Measurements from ENCODE around the gene SHOX.
"Not testable (repeated sequence)": the region's sequence is repeated elsewhere in the genome, so short reads cannot be mapped to it uniquely, and the experiment has no call there.

The SHOX gene

DNA sequence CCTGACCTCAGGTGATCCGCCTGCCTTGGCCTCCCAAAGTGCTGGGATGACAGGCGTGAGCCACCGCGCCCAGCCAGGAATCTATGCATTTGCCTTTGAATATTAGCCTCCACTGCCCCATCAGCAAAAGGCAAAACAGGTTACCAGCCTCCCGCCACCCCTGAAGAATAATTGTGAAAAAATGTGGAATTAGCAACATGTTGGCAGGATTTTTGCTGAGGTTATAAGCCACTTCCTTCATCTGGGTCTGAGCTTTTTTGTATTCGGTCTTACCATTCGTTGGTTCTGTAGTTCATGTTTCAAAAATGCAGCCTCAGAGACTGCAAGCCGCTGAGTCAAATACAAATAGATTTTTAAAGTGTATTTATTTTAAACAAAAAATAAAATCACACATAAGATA lies 44.2 kb upstream of the SHOX start:
- no peak overlapping the region for H3K23ac ChIP-seq (ENCODE audit: low read length)
- no peak overlapping the region for H3K4me3 ChIP-seq (ENCODE audit: low read length)
- no CpG with 5 or more reads among the region's 8 CpGs for WGBS (ENCODE audit: extremely low coverage, insufficient coverage, low lambda C conversion rate)
- no peak overlapping the region for H3K56ac ChIP-seq (ENCODE audit: low read length)
- H2AK5ac ChIP-seq (ENCODE audit: low read length) = no peak overlapping the region
- no peaks in the 10 kb centered on the region for H3K4me1 ChIP-seq (ENCODE audit: control insufficient read depth, low read depth, low read length)
- no peak for DNase-seq
- H3K27ac ChIP-seq (ENCODE audit: low read depth, low read length) = no peak overlapping the region
- no peak overlapping the region for H2BK120ac ChIP-seq (ENCODE audit: low read depth, low read length)
- H3K4me2 ChIP-seq (ENCODE audit: low read length) = no peak overlapping the region
- H3K9ac ChIP-seq (ENCODE audit: low read length) = no peak overlapping the region
- H3K27me3 ChIP-seq (ENCODE audit: insufficient read depth, low read length, poor library complexity) = no peaks in the 10 kb centered on the region
- H3K79me1 ChIP-seq (ENCODE audit: low read length) = no peaks in the 10 kb centered on the region
- H2BK15ac ChIP-seq (replicated peaks; ENCODE audit: low read depth) = no peak overlapping the region
- H4K5ac ChIP-seq (ENCODE audit: low read length) = no peak overlapping the region
- no peak overlapping the region for H4K8ac ChIP-seq (ENCODE audit: low read depth, low read length)
- no peak overlapping the region for H3K18ac ChIP-seq (ENCODE audit: low read length)
- no peak overlapping the region for H3K4ac ChIP-seq (ENCODE audit: low read depth, low read length)
- H3K79me2 ChIP-seq (ENCODE audit: control insufficient read depth, insufficient read depth, low read length) = no peaks in the 10 kb centered on the region
- H3K36me3 ChIP-seq (ENCODE audit: control insufficient read depth, insufficient read depth, low read length) = no peaks in the 10 kb centered on the region
- no peak overlapping the region for H2BK5ac ChIP-seq (ENCODE audit: low read length)

DNA sequence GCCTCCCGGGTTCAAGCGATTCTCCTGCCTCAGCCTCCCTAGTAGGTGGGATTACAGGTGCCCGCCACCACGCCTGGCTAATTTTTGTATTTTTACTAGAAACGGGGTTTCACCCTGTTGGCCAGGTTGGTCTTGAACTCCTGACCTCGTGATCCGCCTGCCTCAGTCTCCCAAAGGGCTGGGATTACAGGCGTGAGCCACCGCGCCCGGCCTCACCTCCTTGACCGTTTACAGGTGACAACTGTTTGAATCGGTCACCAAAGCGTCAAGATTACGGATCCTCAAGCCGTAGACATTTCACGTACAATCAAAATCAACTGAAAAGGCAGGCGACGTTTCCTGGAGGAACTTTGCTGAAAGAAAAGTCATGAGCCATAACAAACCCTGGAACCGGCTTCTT lies 41.3 kb upstream of the SHOX start:
- not testable (repeated sequence) for DNase-seq

DNA sequence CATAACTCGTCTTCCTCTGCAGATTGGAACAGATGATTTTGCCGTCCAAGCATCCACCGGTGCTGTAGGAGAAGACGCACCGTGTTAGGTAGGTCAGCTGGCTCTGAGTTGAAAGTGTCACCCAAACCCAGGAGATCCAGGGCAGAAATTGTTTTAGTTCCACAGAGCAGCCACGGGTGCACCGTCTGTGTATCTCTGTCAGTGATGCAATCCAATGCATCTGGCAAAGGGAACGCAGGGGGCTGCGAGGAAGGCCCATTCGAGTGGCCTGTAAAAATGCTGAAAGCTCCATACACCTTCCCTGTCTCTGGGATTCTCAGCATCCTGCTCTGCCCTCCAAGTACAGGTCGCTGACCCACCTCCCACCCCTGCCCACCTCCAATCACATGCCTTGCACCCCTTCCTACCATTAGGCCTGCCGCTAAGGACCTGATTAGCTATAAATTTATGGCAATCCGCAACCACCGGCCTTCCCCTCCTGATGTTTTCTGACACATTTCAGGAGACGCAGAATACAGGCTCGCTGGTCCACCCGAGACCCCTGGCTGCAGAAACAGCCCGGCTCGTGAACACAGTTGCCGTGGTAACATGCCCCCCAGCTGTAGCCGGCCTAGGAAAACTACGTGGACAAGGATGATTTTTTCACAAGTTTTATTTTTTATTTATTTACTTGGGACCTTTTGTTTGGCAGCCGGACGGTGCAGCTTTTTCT lies 39.7 kb upstream of the SHOX start:
- Histone ChIP-seq H4K8ac (ENCODE audit: low read depth, low read length) (no peak overlapping the region), H3K4me3 (ENCODE audit: low read length) (no peak overlapping the region), H3K79me1 (ENCODE audit: low read length) (no peaks in the 10 kb centered on the region), H3K4ac (ENCODE audit: low read depth, low read length) (no peak overlapping the region), H3K27me3 (ENCODE audit: insufficient read depth, low read length, poor library complexity) (no peaks in the 10 kb centered on the region), H3K36me3 (ENCODE audit: control insufficient read depth, insufficient read depth, low read length) (no peaks in the 10 kb centered on the region), H2BK15ac (replicated peaks; ENCODE audit: low read depth) (no peak overlapping the region), H3K27ac (ENCODE audit: low read depth, low read length) (no peak overlapping the region), H2BK5ac (ENCODE audit: low read length) (no peak overlapping the region), H4K5ac (ENCODE audit: low read length) (no peak overlapping the region), H3K56ac (ENCODE audit: low read length) (no peak overlapping the region), H2BK120ac (ENCODE audit: low read depth, low read length) (no peak overlapping the region), H3K4me2 (ENCODE audit: low read length) (no peak overlapping the region), H3K9ac (ENCODE audit: low read length) (no peak overlapping the region), H3K23ac (ENCODE audit: low read length) (no peak overlapping the region), H2AK5ac (ENCODE audit: low read length) (no peak overlapping the region), H3K18ac (ENCODE audit: low read length) (no peak overlapping the region), H3K79me2 (ENCODE audit: control insufficient read depth, insufficient read depth, low read length) (no peaks in the 10 kb centered on the region), H3K4me1 (ENCODE audit: control insufficient read depth, low read depth, low read length) (no peaks in the 10 kb centered on the region)
- no peak for DNase-seq
- WGBS (ENCODE audit: extremely low coverage, insufficient coverage, low lambda C conversion rate) = no CpG with 5 or more reads among the region's 24 CpGs

More for the DNA sequence above, 41.3 kb upstream of the SHOX start:
- not testable (repeated sequence) for H2BK15ac ChIP-seq (replicated peaks; ENCODE audit: low read depth); H3K4me1 ChIP-seq (ENCODE audit: control insufficient read depth, low read depth, low read length); H4K5ac ChIP-seq (ENCODE audit: low read length); H3K36me3 ChIP-seq (ENCODE audit: control insufficient read depth, insufficient read depth, low read length); H3K4me3 ChIP-seq (ENCODE audit: low read length); H3K9ac ChIP-seq (ENCODE audit: low read length); H3K27ac ChIP-seq (ENCODE audit: low read depth, low read length); H3K23ac ChIP-seq (ENCODE audit: low read length); H3K79me1 ChIP-seq (ENCODE audit: low read length); H3K27me3 ChIP-seq (ENCODE audit: insufficient read depth, low read length, poor library complexity); H3K56ac ChIP-seq (ENCODE audit: low read length); H3K18ac ChIP-seq (ENCODE audit: low read length); H2BK120ac ChIP-seq (ENCODE audit: low read depth, low read length); H2AK5ac ChIP-seq (ENCODE audit: low read length); H2BK5ac ChIP-seq (ENCODE audit: low read length); H4K8ac ChIP-seq (ENCODE audit: low read depth, low read length); H3K79me2 ChIP-seq (ENCODE audit: control insufficient read depth, insufficient read depth, low read length); H3K4ac ChIP-seq (ENCODE audit: low read depth, low read length); H3K4me2 ChIP-seq (ENCODE audit: low read length)
- no CpG with 5 or more reads among the region's 20 CpGs for WGBS (ENCODE audit: extremely low coverage, insufficient coverage, low lambda C conversion rate)

DNA sequence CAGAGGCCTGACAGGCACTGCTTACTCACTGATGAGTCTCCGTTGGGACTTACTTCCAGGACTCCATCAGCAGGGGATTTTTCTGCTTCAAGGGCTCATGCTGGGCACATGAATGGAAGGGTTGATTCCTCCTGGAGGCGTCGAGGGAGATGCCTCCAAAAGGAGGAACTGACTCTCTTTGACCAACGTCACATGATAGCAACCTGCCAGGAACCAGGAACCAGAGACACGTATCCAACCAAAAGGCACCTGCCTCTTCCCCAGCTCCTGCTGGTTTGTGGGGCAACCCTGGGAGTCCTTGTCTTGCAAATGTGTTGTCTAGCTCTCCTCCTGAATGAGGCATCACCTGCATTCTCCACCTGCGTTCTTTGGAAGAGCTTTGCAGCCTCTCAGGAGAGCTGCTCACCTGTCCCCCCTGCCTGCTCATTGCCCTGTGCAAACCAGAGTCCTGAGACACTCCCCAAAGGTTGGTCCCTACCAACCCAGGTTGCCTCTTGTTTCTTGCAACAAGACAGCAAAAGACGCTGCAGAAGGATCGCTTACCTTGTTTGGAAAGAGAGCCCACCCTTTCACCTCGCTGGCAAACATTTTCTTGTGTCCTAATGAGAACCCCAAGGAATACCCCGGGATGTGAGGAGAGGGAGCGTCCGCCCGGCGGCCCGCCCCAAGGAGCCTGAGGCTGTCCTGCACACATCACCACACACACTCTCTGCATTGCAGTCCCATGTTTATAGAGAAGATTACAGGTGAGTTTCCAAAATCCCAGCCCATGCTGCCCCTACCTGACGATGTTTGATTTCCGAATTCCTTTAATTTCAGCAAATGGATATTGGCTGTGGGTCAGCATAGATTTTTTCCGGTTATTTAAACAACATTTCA lies 30.5 kb upstream of the SHOX start:
- no peaks in the 10 kb centered on the region for H3K27me3 ChIP-seq (ENCODE audit: insufficient read depth, low read length, poor library complexity)
- no peaks in the 10 kb centered on the region for H3K79me2 ChIP-seq (ENCODE audit: control insufficient read depth, insufficient read depth, low read length)
- H3K18ac ChIP-seq (ENCODE audit: low read length) = no peak overlapping the region
- H3K36me3 ChIP-seq (ENCODE audit: control insufficient read depth, insufficient read depth, low read length) = no peaks in the 10 kb centered on the region
- no peak overlapping the region for H4K8ac ChIP-seq (ENCODE audit: low read depth, low read length)
- no peak overlapping the region for H3K4ac ChIP-seq (ENCODE audit: low read depth, low read length)
- WGBS (ENCODE audit: extremely low coverage, insufficient coverage, low lambda C conversion rate) = no CpG with 5 or more reads among the region's 18 CpGs
- no peak overlapping the region for H4K5ac ChIP-seq (ENCODE audit: low read length)
- no peak overlapping the region for H3K56ac ChIP-seq (ENCODE audit: low read length)
- no peak overlapping the region for H3K4me3 ChIP-seq (ENCODE audit: low read length)
- H2BK120ac ChIP-seq (ENCODE audit: low read depth, low read length) = no peak overlapping the region
- DNase-seq = no peak
- H2AK5ac ChIP-seq (ENCODE audit: low read length) = no peak overlapping the region
- no peaks in the 10 kb centered on the region for H3K4me1 ChIP-seq (ENCODE audit: control insufficient read depth, low read depth, low read length)
- H3K23ac ChIP-seq (ENCODE audit: low read length) = no peak overlapping the region
- H3K79me1 ChIP-seq (ENCODE audit: low read length) = no peaks in the 10 kb centered on the region
- no peak overlapping the region for H3K27ac ChIP-seq (ENCODE audit: low read depth, low read length)
- H3K9ac ChIP-seq (ENCODE audit: low read length) = no peak overlapping the region
- H3K4me2 ChIP-seq (ENCODE audit: low read length) = no peak overlapping the region
- no peak overlapping the region for H2BK15ac ChIP-seq (replicated peaks; ENCODE audit: low read depth)
- H2BK5ac ChIP-seq (ENCODE audit: low read length) = no peak overlapping the region

DNA sequence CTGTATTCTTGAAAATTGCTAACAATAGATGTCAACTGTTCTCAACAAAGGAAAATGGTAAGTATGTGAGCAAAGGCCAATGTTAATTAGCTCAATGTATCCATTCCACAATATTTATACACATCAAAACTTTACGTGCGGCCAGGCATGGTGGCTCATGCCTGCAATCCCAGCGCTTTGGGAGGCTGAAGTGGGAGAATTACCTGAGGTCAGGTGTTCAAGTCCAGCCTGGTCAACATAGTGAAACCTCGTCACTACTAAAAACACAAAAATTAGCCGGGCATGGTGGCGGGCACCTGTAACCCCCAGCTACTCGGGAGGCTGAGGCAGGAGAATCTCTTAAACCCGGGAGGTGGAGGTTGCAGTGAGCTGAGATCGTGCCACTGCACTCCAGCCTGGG lies 27.6 kb upstream of the SHOX start:
- not testable (repeated sequence) for H3K4me2 ChIP-seq (ENCODE audit: low read length); H2BK15ac ChIP-seq (replicated peaks; ENCODE audit: low read depth); H4K5ac ChIP-seq (ENCODE audit: low read length); H3K18ac ChIP-seq (ENCODE audit: low read length); H2AK5ac ChIP-seq (ENCODE audit: low read length); H4K8ac ChIP-seq (ENCODE audit: low read depth, low read length); DNase-seq; H3K56ac ChIP-seq (ENCODE audit: low read length); H3K23ac ChIP-seq (ENCODE audit: low read length); H3K27ac ChIP-seq (ENCODE audit: low read depth, low read length); H2BK120ac ChIP-seq (ENCODE audit: low read depth, low read length); H3K4me1 ChIP-seq (ENCODE audit: control insufficient read depth, low read depth, low read length); H3K36me3 ChIP-seq (ENCODE audit: control insufficient read depth, insufficient read depth, low read length); H3K79me1 ChIP-seq (ENCODE audit: low read length); H2BK5ac ChIP-seq (ENCODE audit: low read length); H3K4me3 ChIP-seq (ENCODE audit: low read length); H3K9ac ChIP-seq (ENCODE audit: low read length); H3K79me2 ChIP-seq (ENCODE audit: control insufficient read depth, insufficient read depth, low read length); H3K27me3 ChIP-seq (ENCODE audit: insufficient read depth, low read length, poor library complexity); H3K4ac ChIP-seq (ENCODE audit: low read depth, low read length)
- WGBS (ENCODE audit: extremely low coverage, insufficient coverage, low lambda C conversion rate) = no CpG with 5 or more reads among the region's 9 CpGs
